ENCODE data around the gene SLC26A1. TPM values are rescaled to one million over a fixed set of nuclear protein-coding genes. Genes with fewer than 3 reads are reported as not detected.
A peak's percentile ranks its signal among the peaks of the same experiment; 100 is the strongest.

SLC26A1 gene
- total and polyA plus RNA-seq, 2 of the 13 experiments (the other 11 are each of a cell fraction or from before 2014, with no cell fraction given), result 5.4 to 22.9 TPM

DNA sequence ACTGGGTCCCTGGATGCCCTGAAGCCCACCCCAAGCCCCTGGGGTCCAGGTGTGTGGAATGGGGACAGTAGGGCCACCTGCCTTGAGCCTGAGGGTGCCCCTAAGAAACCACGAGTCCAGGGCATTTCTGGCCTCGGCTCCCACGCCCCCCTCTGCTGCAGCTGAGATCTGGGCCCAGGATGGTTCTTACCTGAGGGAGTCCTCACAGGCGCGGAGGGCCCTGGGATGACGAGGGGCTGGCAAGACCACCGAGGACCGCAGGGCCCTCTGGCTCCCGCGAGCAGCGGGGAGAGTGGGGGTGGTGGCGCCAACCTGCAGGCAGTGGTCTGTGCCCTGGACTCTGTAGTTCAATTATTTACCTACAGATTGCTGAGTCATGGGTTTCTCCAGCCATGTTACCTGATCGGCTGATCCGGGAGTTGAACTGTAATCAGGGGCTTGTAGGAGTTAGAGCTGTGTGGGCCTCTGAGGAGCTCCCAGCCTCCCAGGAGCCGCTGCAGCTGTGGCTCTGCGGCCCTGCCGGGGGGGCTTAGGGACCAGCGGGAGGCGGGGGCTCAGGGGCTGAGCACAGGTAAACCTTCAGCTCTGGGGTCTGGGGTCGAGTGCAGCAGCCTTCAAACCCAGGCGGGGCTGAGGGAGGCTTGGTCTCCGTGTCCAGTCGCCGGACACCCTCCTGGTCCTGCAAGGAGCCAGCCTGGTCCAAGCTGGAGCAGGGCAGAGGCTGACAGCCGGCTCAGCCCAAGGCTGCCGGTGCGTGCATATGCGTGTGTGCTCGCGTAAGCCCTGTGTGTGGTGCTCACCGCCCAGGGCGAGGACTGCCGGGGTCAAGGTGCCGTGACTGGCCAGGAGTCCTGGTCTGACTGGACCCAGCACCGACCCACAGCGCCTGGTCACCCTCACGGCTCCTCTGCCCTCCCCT lies at the start of gene SLC26A1 (continued):
- TF ChIP-seq DPF2 (CRISPR knock-in tag; IDR thresholded peaks at IDR 0.05; ENCODE audit: borderline replicate concordance, low read depth) (0 out of 2 replicates have a peak, but pooled peaks have one; percentile 9), PHF21A (CRISPR knock-in tag; IDR thresholded peaks at IDR 0.05) (peak; percentile 58; the same call in 1 of the 2 replicates), NFYC (CRISPR knock-in tag; IDR thresholded peaks at IDR 0.05) (no peak), ZNF30 (CRISPR knock-in tag; IDR thresholded peaks at IDR 0.05) (peak; percentile 92), CHD4 (IDR thresholded peaks at IDR 0.05; ENCODE audit: borderline replicate concordance, low read length) (peak; percentile 22; the same call in 1 of the 2 replicates), ETV5 (CRISPR knock-in tag; IDR thresholded peaks at IDR 0.05; ENCODE audit: borderline replicate concordance) (no peak; the same call in 1 of the 2 replicates), NR0B2 (CRISPR knock-in tag; IDR thresholded peaks at IDR 0.05) (no peak), ZBTB42 (CRISPR knock-in tag; IDR thresholded peaks at IDR 0.05) (no peak; the same call in 1 of the 2 replicates), ZNF143 (CRISPR knock-in tag; IDR thresholded peaks at IDR 0.05) (no peak), ARHGAP35 (CRISPR knock-in tag; IDR thresholded peaks at IDR 0.05; ENCODE audit: borderline replicate concordance) (no peak), MTF1 (CRISPR knock-in tag; IDR thresholded peaks at IDR 0.05) (no peak), ZNF292 (CRISPR knock-in tag; IDR thresholded peaks at IDR 0.05; ENCODE audit: borderline replicate concordance, low read depth) (peak; percentile 48; the same call in 1 of the 2 replicates), SNAPC2 (CRISPR knock-in tag; IDR thresholded peaks at IDR 0.05) (0 out of 2 replicates have a peak, but pooled peaks have one; percentile 13), NR2F1 (CRISPR knock-in tag; IDR thresholded peaks at IDR 0.05) (peak in 1 of 2 experiments; percentile 44; a peak in 1 of 4 replicates), HCFC1 (IDR thresholded peaks at IDR 0.05; ENCODE audit: low read depth, low read length) (peak; percentile 6; the same call in 1 of the 2 replicates), HOXA7 (CRISPR knock-in tag; IDR thresholded peaks at IDR 0.05) (no peak), ZNF775 (CRISPR knock-in tag; IDR thresholded peaks at IDR 0.05; ENCODE audit: borderline replicate concordance) (0 out of 2 replicates have a peak, but pooled peaks have one; percentile 79), KLF6 (CRISPR knock-in tag; IDR thresholded peaks at IDR 0.05) (0 out of 2 replicates have a peak, but pooled peaks have one; percentile 32), ZNF264 (CRISPR knock-in tag; IDR thresholded peaks at IDR 0.05) (peak; percentile 3; the same call in 1 of the 2 replicates), ZSCAN21 (CRISPR knock-in tag; IDR thresholded peaks at IDR 0.05; ENCODE audit: borderline replicate concordance) (peak; percentile 56; the same call in 1 of the 2 replicates), NCOA2 (CRISPR knock-in tag; IDR thresholded peaks at IDR 0.05) (peak; percentile 14; the same call in 1 of the 2 replicates), MXD3 (CRISPR knock-in tag; IDR thresholded peaks at IDR 0.05) (no peak), ELK4 (CRISPR knock-in tag; IDR thresholded peaks at IDR 0.05; ENCODE audit: borderline replicate concordance) (no peak), STAG1 (CRISPR knock-in tag; IDR thresholded peaks at IDR 0.05) (peak; percentile 10; the same call in 1 of the 2 replicates), ZNF607 (CRISPR knock-in tag; IDR thresholded peaks at IDR 0.05; ENCODE audit: borderline replicate concordance) (no peak; the same call in 1 of the 2 replicates)
- TF ChIP-seq, protein P1, sequence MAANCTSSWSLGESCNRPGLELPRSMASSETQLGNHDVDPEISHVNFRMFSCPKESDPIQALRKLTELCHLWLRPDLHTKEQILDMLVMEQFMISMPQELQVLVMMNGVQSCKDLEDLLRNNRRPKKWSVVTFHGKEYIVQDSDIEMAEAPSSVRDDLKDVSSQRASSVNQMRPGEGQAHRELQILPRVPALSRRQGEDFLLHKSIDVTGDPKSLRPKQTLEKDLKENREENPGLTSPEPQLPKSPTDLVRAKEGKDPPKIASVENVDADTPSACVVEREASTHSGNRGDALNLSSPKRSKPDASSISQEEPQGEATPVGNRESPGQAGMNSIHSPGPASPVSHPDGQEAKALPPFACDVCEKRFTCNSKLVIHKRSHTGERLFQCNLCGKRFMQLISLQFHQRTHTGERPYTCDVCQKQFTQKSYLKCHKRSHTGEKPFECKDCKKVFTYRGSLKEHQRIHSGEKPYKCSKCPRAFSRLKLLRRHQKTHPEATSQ (CRISPR knock-in tag; IDR thresholded peaks at IDR 0.05; ENCODE audit: borderline replicate concordance), result 0 out of 2 replicates have a peak, but pooled peaks have one; percentile 20

Data from HepG2 (cell line).